KMS-11 (cell line): ENCODE results near the gene ITGAD.
"Not testable (repeated sequence)": the region's sequence is repeated elsewhere in the genome, so short reads cannot be mapped to it uniquely, and the experiment has no call there.

Experiments
- H2AFZ ChIP-seq: fragments of 200-600 bp; sonication (generic); 2 replicates; pipeline ENCODE4 v1.6.1; 2016; ENCODE audit warnings: antibody characterized with exemption, mixed run types, low read depth
- H3K27ac ChIP-seq: fragments of 200-600 bp; sonication (generic); 2 replicates; pipeline ENCODE4 v1.6.1; 2016; ENCODE audit warnings: mild to moderate bottlenecking, mixed run types
- H3K27me3 ChIP-seq: fragments of 200-600 bp; sonication (generic); 2 replicates; pipeline ENCODE4 v1.6.1; 2017; ENCODE audit warnings: mild to moderate bottlenecking, low read depth, mixed run types, moderate library complexity; ENCODE audit not compliant: insufficient read depth
- H3K36me3 ChIP-seq: fragments of 200-600 bp; sonication (generic); 2 replicates; pipeline ENCODE4 v1.6.1; 2017; ENCODE audit warnings: mild to moderate bottlenecking, mixed run types; ENCODE audit not compliant: insufficient read depth
- H3K4me1 ChIP-seq: fragments of 200-600 bp; sonication (generic); 2 replicates; pipeline ENCODE4 v1.6.1; 2016; ENCODE audit warnings: mild to moderate bottlenecking, low read depth, mixed run types; ENCODE audit not compliant: poor library complexity, severe bottlenecking
- H3K4me2 ChIP-seq: fragments of 200-600 bp; sonication (generic); 2 replicates; pipeline ENCODE4 v1.7.0; 2016; ENCODE audit warnings: mild to moderate bottlenecking, mixed run types
- H3K4me3 ChIP-seq: fragments of 200-600 bp; sonication (generic); IDR thresholded peaks from 2 replicates; pipeline ENCODE4 v1.6.1; 2017; ENCODE audit warnings: low read depth, low read length, mixed read lengths; ENCODE audit not compliant: insufficient read depth
- H3K79me2 ChIP-seq: fragments of 200-600 bp; sonication (generic); 2 replicates; pipeline ENCODE4 v1.6.1; 2016; ENCODE audit warnings: low read depth, mixed run types; ENCODE audit not compliant: insufficient read depth
- H3K9ac ChIP-seq: fragments of 200-600 bp; sonication (generic); 2 replicates; pipeline ENCODE4 v1.6.1; 2016; ENCODE audit warnings: mild to moderate bottlenecking, mixed run types
- H4K20me1 ChIP-seq: fragments of 200-600 bp; sonication (generic); 2 replicates; pipeline ENCODE4 v1.6.1; 2016; ENCODE audit warnings: mild to moderate bottlenecking, mixed run types; ENCODE audit not compliant: insufficient read depth
- CTCF ChIP-seq: fragments of 200-600 bp; sonication (generic); conservative IDR thresholded peaks from 2 replicates; pipeline ENCODE4 v1.6.1; 2017; ENCODE audit warnings: low read depth, mild to moderate bottlenecking, antibody characterized with exemption, low read length, moderate library complexity, mixed read lengths

ITGAD gene

GRCh38 chr16:31440516-31441184, 47.5 kb downstream of the ITGAD start:
- no peak overlapping the region for H3K4me3 ChIP-seq
- H3K4me1 ChIP-seq = peaks cover 6% of the 10 kb centered on the region
- H3K79me2 ChIP-seq = no peaks in the 10 kb centered on the region
- no peak overlapping the region for H3K27ac ChIP-seq
- no peak overlapping the region for H3K9ac ChIP-seq
- no peak for TF ChIP-seq CTCF
- no peaks in the 10 kb centered on the region for H3K27me3 ChIP-seq
- H4K20me1 ChIP-seq = no peaks in the 10 kb centered on the region
- H3K36me3 ChIP-seq = no peaks in the 10 kb centered on the region
- no peak overlapping the region for H2AFZ ChIP-seq
- H3K4me2 ChIP-seq = no peak overlapping the region

- no peak for TF ChIP-seq CTCF
- Histone ChIP-seq H3K4me3 (no peak overlapping the region), H3K36me3 (no peaks in the 10 kb centered on the region), H3K4me2 (no peak overlapping the region), H3K9ac (no peak overlapping the region), H3K79me2 (no peaks in the 10 kb centered on the region), H4K20me1 (no peaks in the 10 kb centered on the region), H3K27ac (no peak overlapping the region), H3K27me3 (no peaks in the 10 kb centered on the region), H3K4me1 (peaks cover 6% of the 10 kb centered on the region), H2AFZ (no peak overlapping the region)
Observed at GRCh38 chr16:31441956-31442355, 48.8 kb downstream of the ITGAD start.

- H3K27me3 ChIP-seq, H2AFZ ChIP-seq, H3K4me2 ChIP-seq, H3K4me3 ChIP-seq, H3K36me3 ChIP-seq, H3K9ac ChIP-seq, H3K79me2 ChIP-seq, H4K20me1 ChIP-seq, H3K4me1 ChIP-seq, H3K27ac ChIP-seq: not testable (repeated sequence)
Observed at GRCh38 chr16:31445931-31446330, 52.8 kb downstream of the ITGAD start.

- Histone ChIP-seq H3K27ac (no peak overlapping the region), H3K4me2 (no peak overlapping the region), H3K36me3 (no peaks in the 10 kb centered on the region), H3K27me3 (no peaks in the 10 kb centered on the region), H3K9ac (no peak overlapping the region), H3K79me2 (0 out of 2 replicates have a peak, but pooled peaks cover 7% of the 10 kb centered on the region), H4K20me1 (no peaks in the 10 kb centered on the region), H3K4me1 (no peaks in the 10 kb centered on the region), H2AFZ (no peak overlapping the region), H3K4me3 (no peak overlapping the region)
- TF ChIP-seq CTCF = no peak
Observed at GRCh38 chr16:31451201-31451600, 58.1 kb downstream of the ITGAD start.

GRCh38 chr16:31451681-31452351, 58.7 kb downstream of the ITGAD start:
- Histone ChIP-seq H2AFZ (no peak overlapping the region), H3K9ac (no peak overlapping the region), H3K27me3 (no peaks in the 10 kb centered on the region), H4K20me1 (no peaks in the 10 kb centered on the region), H3K36me3 (no peaks in the 10 kb centered on the region), H3K27ac (no peak overlapping the region), H3K4me2 (no peak overlapping the region), H3K79me2 (peaks cover 11% of the 10 kb centered on the region; the same call in 1 of the 2 replicates), H3K4me1 (peaks cover 4% of the 10 kb centered on the region), H3K4me3 (no peak overlapping the region)
- peak; percentile 39; the same call in 1 of the 2 replicates for TF ChIP-seq CTCF
